BE2C (cell line): ENCODE measurements around the gene UBE4A.

Experiments used
- DNase-seq: peaks from one replicate; pipeline ENCODE4 v3.0.0-alpha.2; 2020
- H3K27me3 ChIP-seq: fragments of 250-450 bp; sonication (Bioruptor Pico); 2 replicates; pipeline ENCODE4 v1.5.1; 2020; ENCODE audit warnings: mild to moderate bottlenecking
- H3K36me3 ChIP-seq: fragments of 250-450 bp; sonication (Bioruptor Pico); 2 replicates; pipeline ENCODE4 v1.5.1; 2020; ENCODE audit warnings: mild to moderate bottlenecking
- H3K4me1 ChIP-seq: fragments of 250-450 bp; sonication (Bioruptor Pico); 2 replicates; pipeline ENCODE4 v1.5.1; 2020
- H3K4me3 ChIP-seq: 2 replicates; pipeline ENCODE4 v1.5.1; 2011; ENCODE audit warnings: low read depth, low read length
- H3K9me3 ChIP-seq: fragments of 250-450 bp; sonication (Bioruptor Pico); 2 replicates; pipeline ENCODE4 v1.5.1; 2020
- CTCF ChIP-seq: IDR thresholded peaks from 2 replicates; pipeline ENCODE4 v1.5.1; 2012; ENCODE audit warnings: mild to moderate bottlenecking, low read depth, low read length

The UBE4A gene

GRCh38 chr11:118379497-118379896 lies 20.1 kb downstream of the UBE4A start:
- Histone ChIP-seq H3K4me3 (no peak overlapping the region), H3K9me3 (no peaks in the 10 kb centered on the region), H3K4me1 (no peaks in the 10 kb centered on the region), H3K36me3 (peaks cover 56% of the 10 kb centered on the region), H3K27me3 (no peaks in the 10 kb centered on the region)
- no peak for TF ChIP-seq CTCF
- DNase-seq = no peak

- H3K36me3 ChIP-seq = peaks cover 57% of the 10 kb centered on the region
- H3K9me3 ChIP-seq = no peaks in the 10 kb centered on the region
- H3K4me1 ChIP-seq = no peaks in the 10 kb centered on the region
- DNase-seq = no peak
- no peak overlapping the region for H3K4me3 ChIP-seq
- TF ChIP-seq CTCF = no peak
- no peaks in the 10 kb centered on the region for H3K27me3 ChIP-seq
These were observed 21.2 kb downstream of the UBE4A start for GRCh38 chr11:118380571-118380970.

GRCh38 chr11:118382954-118383353 lies 23.6 kb downstream of the UBE4A start:
- DNase-seq = no peak
- Histone ChIP-seq H3K36me3 (peaks cover 57% of the 10 kb centered on the region), H3K27me3 (no peaks in the 10 kb centered on the region), H3K9me3 (no peaks in the 10 kb centered on the region), H3K4me1 (no peaks in the 10 kb centered on the region), H3K4me3 (no peak overlapping the region)
- no peak for TF ChIP-seq CTCF

- no peaks in the 10 kb centered on the region for H3K4me1 ChIP-seq
- H3K27me3 ChIP-seq = no peaks in the 10 kb centered on the region
- no peak for TF ChIP-seq CTCF
- H3K4me3 ChIP-seq = no peak overlapping the region
- peaks cover 54% of the 10 kb centered on the region for H3K36me3 ChIP-seq
- DNase-seq = no peak
- no peaks in the 10 kb centered on the region for H3K9me3 ChIP-seq
These were observed 24.3 kb downstream of the UBE4A start for GRCh38 chr11:118383657-118384056.

- no peaks in the 10 kb centered on the region for H3K27me3 ChIP-seq
- peaks cover 35% of the 10 kb centered on the region for H3K36me3 ChIP-seq
- no peaks in the 10 kb centered on the region for H3K9me3 ChIP-seq
- no peak overlapping the region for H3K4me3 ChIP-seq
- no peak for DNase-seq
- H3K4me1 ChIP-seq = no peaks in the 10 kb centered on the region
- TF ChIP-seq CTCF = no peak
These were observed 36.7 kb downstream of the UBE4A start for GRCh38 chr11:118396097-118396501.

- no peak for DNase-seq
- H3K4me3 ChIP-seq = no peak overlapping the region
- H3K9me3 ChIP-seq = no peaks in the 10 kb centered on the region
- no peak for TF ChIP-seq CTCF
- no peaks in the 10 kb centered on the region for H3K4me1 ChIP-seq
- peaks cover 29% of the 10 kb centered on the region for H3K36me3 ChIP-seq
- H3K27me3 ChIP-seq = no peaks in the 10 kb centered on the region
These were observed 38.0 kb downstream of the UBE4A start for GRCh38 chr11:118397448-118397847.
